Activated B cell treated with CpG ODN at 0.5 μM for 24 hours (primary cell): ENCODE results near the gene NCAPD3. TPM values are rescaled to one million over a fixed set of nuclear protein-coding genes. Genes with fewer than 3 reads are reported as not detected.

ENCODE experiments used
- ATAC-seq: fragments of 200-7000 bp; cut with Tn5 transposase; one replicate; pipeline ENCODE4 v1.10.0; 2021; ENCODE audit warnings: low read depth, mild to moderate bottlenecking, moderate library complexity
- CTCF ChIA-PET: fragments of 350-600 bp; sonication (Branson Sonifier 250); formaldehyde crosslinking; loops from one replicate; lab custom pipeline; 2021; ENCODE audit warnings: antibody characterized with exemption; lab: Charles Lee
- POLR2A ChIA-PET: fragments of 350-600 bp; sonication (Branson Sonifier 250); formaldehyde crosslinking; loops from one replicate; lab custom pipeline; 2021; ENCODE audit warnings: antibody characterized with exemption; lab: Charles Lee
- DNase-seq: peaks from one replicate; pipeline ENCODE4 v3.0.0; 2022
- H3K27ac Mint-ChIP-seq: one replicate; pipeline ENCODE4 v1.8.0; 2020; ENCODE audit warnings: mixed read lengths
- H3K27me3 Mint-ChIP-seq: one replicate; pipeline ENCODE4 v1.8.0; 2021; ENCODE audit warnings: mixed read lengths
- H3K36me3 Mint-ChIP-seq: one replicate; pipeline ENCODE4 v1.8.0; 2021; ENCODE audit warnings: low read depth, mixed read lengths
- H3K4me1 Mint-ChIP-seq: one replicate; pipeline ENCODE4 v1.8.0; 2021; ENCODE audit warnings: mixed read lengths
- H3K4me3 Mint-ChIP-seq: one replicate; pipeline ENCODE4 v1.8.0; 2020; ENCODE audit warnings: mild to moderate bottlenecking, mixed read lengths
- H3K9me3 Mint-ChIP-seq: one replicate; pipeline ENCODE4 v1.8.0; 2020; ENCODE audit warnings: mixed read lengths
- CTCF ChIP-seq: fragments of 200-600 bp; IDR thresholded peaks from one replicate; pipeline ENCODE4 v1.8.0; 2022; ENCODE audit warnings: antibody characterized with exemption, mild to moderate bottlenecking
- intact Hi-C: fragments of 100-400 bp; cut with micrococcal nuclease; formaldehyde crosslinking; loops from one replicate; pipeline ENCODE4 v1.15.1; 2024
- total RNA-seq: library from RNA; stranded (reverse); gene quantifications from 2 replicates; pipeline ENCODE4 v1.2.3, GENCODE V29; 2022

NCAPD3 gene
- total RNA-seq, 1 donor from 2014 or later = 22.2 TPM

GRCh38 chr11:134270250-134270714 is 46.5 kb upstream of the NCAPD3 start:
- ATAC-seq (no peak), DNase-seq (no peak)
- intact Hi-C loops = no loop called here
- no peak overlapping the region for H3K4me3 Mint-ChIP-seq
- peaks cover 51% of the 10 kb centered on the region for H3K27me3 Mint-ChIP-seq
- POLR2A ChIA-PET = no interaction called here
- no peaks in the 10 kb centered on the region for H3K36me3 Mint-ChIP-seq
- peaks cover 7% of the 10 kb centered on the region for H3K4me1 Mint-ChIP-seq
- no peak for TF ChIP-seq CTCF
- H3K9me3 Mint-ChIP-seq = no peaks in the 10 kb centered on the region
- H3K27ac Mint-ChIP-seq = no peak overlapping the region
- CTCF ChIA-PET = no interaction called here

GRCh38 chr11:134267966-134268365 is 44.2 kb upstream of the NCAPD3 start:
- no peak for ATAC-seq
- CTCF ChIA-PET = no interaction called here
- no peak for TF ChIP-seq CTCF
- H3K4me1 Mint-ChIP-seq = peaks cover 2% of the 10 kb centered on the region
- peaks cover 32% of the 10 kb centered on the region for H3K27me3 Mint-ChIP-seq
- intact Hi-C loops = no loop called here
- POLR2A ChIA-PET = no interaction called here
- H3K9me3 Mint-ChIP-seq = no peaks in the 10 kb centered on the region
- no peak overlapping the region for H3K4me3 Mint-ChIP-seq
- DNase-seq = no peak
- no peak overlapping the region for H3K27ac Mint-ChIP-seq
- H3K36me3 Mint-ChIP-seq = peaks cover 7% of the 10 kb centered on the region

- TF ChIP-seq CTCF = no peak
- no peaks in the 10 kb centered on the region for H3K4me1 Mint-ChIP-seq
Observed at GRCh38 chr11:134267461-134267860, 43.7 kb upstream of the NCAPD3 start.

GRCh38 chr11:134266841-134267251 is 43.1 kb upstream of the NCAPD3 start:
- ATAC-seq (no peak), DNase-seq (no peak)
- Mint-ChIP-seq H3K27ac (no peak overlapping the region), H3K4me1 (no peaks in the 10 kb centered on the region), H3K27me3 (peaks cover 24% of the 10 kb centered on the region), H3K9me3 (no peaks in the 10 kb centered on the region), H3K4me3 (no peak overlapping the region), H3K36me3 (peaks cover 18% of the 10 kb centered on the region)
- ChIA-PET CTCF (no interaction called here), POLR2A (no interaction called here)
- intact Hi-C loops = no loop called here
- TF ChIP-seq CTCF = no peak

More at GRCh38 chr11:134267461-134267860, 43.7 kb upstream of the NCAPD3 start:
- DNase-seq (no peak), ATAC-seq (no peak)
- intact Hi-C loops = no loop called here
- Mint-ChIP-seq H3K27me3 (peaks cover 27% of the 10 kb centered on the region), H3K27ac (no peak overlapping the region), H3K36me3 (peaks cover 12% of the 10 kb centered on the region), H3K4me3 (no peak overlapping the region), H3K9me3 (no peaks in the 10 kb centered on the region)
- CTCF ChIA-PET = no interaction called here
- POLR2A ChIA-PET = no interaction called here

GRCh38 chr11:134266440-134266839 is 42.7 kb upstream of the NCAPD3 start:
- Mint-ChIP-seq H3K4me1 (no peaks in the 10 kb centered on the region), H3K9me3 (no peaks in the 10 kb centered on the region), H3K4me3 (no peak overlapping the region), H3K27ac (no peak overlapping the region), H3K27me3 (peaks cover 21% of the 10 kb centered on the region), H3K36me3 (peaks cover 22% of the 10 kb centered on the region)
- no peak for TF ChIP-seq CTCF
- ATAC-seq (no peak), DNase-seq (no peak)
- CTCF ChIA-PET = no interaction called here
- intact Hi-C loops = no loop called here
- POLR2A ChIA-PET = no interaction called here
